Effector memory CD8-positive, alpha-beta T cell (primary cell): Measurements from ENCODE around the gene GCFC2.

Experiments
- ATAC-seq: fragments of 150-1000 bp; cut with Tn5 transposase; replicated peaks from 2 replicates; pipeline ENCODE4 v1.10.0; 2021; ENCODE audit warnings: mild to moderate bottlenecking, moderate library complexity
- DNase-seq, 3 experiments: peaks; one replicate each; pipeline ENCODE4 v3.0.0; 2021
- H3K27ac Mint-ChIP-seq, 2 donors: one replicate each; pipeline ENCODE4 v1.8.0; 2022; ENCODE audit warnings: mild to moderate bottlenecking in 2 of 2, mixed read lengths in 2 of 2, moderate library complexity in 2 of 2
- H3K27me3 Mint-ChIP-seq, 2 donors: one replicate each; pipeline ENCODE4 v1.8.0; 2022; ENCODE audit warnings: mixed read lengths in 2 of 2
- H3K36me3 Mint-ChIP-seq: one replicate; pipeline ENCODE4 v1.8.0; 2022; ENCODE audit warnings: mild to moderate bottlenecking, moderate library complexity, mixed read lengths; ENCODE audit not compliant: insufficient read depth
- H3K4me1 Mint-ChIP-seq, 2 donors: one replicate each; pipeline ENCODE4 v1.8.0; 2022; ENCODE audit warnings: low read depth in 2 of 2, mixed read lengths in 2 of 2
- H3K4me3 Mint-ChIP-seq, 2 donors: one replicate each; pipeline ENCODE4 v1.8.0; 2022; ENCODE audit warnings: mild to moderate bottlenecking in 2 of 2, mixed read lengths in 2 of 2, moderate library complexity in 2 of 2
- H3K9me3 Mint-ChIP-seq, 2 donors: one replicate each; pipeline ENCODE4 v1.8.0; 2022; ENCODE audit warnings: mixed read lengths in 2 of 2

Gene GCFC2

GRCh38 chr2:75667884-75668283 lies 42.8 kb downstream of the GCFC2 start:
- ATAC-seq (no peak), DNase-seq (no peak)
- Mint-ChIP-seq H3K27me3 (no peaks in the 10 kb centered on the region), H3K27ac (no peak overlapping the region), H3K36me3 (peaks cover 43% of the 10 kb centered on the region), H3K4me1 (no peaks in the 10 kb centered on the region), H3K4me3 (no peak overlapping the region), H3K9me3 (no peaks in the 10 kb centered on the region)

DNA sequence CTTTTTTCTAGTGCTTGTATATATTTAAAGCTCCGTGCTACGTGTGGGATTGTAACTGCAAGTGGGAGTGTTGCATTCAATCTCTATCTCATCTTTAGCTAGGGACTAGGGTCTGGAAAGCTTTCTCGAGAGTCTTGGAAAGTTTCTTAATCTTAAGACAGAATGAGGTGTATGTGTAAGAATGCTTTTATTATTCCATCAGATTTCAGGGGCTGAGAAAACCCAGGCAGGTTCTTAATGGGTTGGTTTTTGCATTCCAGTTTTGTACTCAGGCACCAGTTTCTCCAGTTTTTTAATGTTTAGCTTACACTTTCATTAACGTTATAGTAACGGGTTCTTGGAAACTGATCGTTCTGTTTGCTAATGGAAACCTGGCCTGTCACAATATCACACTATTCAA lies 43.8 kb downstream of the GCFC2 start:
- DNase-seq (no peak), ATAC-seq (no peak)
- Mint-ChIP-seq H3K4me3 (no peak overlapping the region), H3K27ac (no peak overlapping the region), H3K4me1 (no peaks in the 10 kb centered on the region), H3K36me3 (peaks cover 45% of the 10 kb centered on the region), H3K9me3 (no peaks in the 10 kb centered on the region), H3K27me3 (no peaks in the 10 kb centered on the region)

DNA sequence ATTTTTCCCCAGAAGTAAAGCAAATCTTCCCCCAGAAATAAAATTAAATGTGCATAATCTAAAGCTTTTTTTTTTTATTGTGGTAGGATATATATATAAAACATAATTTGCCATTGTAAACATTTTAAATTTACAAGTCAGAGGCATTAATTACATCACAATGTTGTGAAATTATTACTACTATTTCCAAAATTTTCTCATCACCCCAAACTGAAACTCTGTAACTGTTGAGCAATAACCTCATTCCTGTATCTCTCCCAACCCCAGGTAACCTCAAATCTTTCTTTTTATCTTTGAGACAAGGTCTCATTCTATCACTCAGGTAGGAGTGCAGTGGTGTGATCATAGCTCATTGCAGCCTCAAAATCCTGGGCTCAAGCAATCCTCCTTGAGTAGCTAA lies 52.9 kb downstream of the GCFC2 start:
- Mint-ChIP-seq H3K4me1 (peaks cover 2 to 24% of the 10 kb centered on the region in 2 donors), H3K27me3 (no peaks in the 10 kb centered on the region), H3K9me3 (peaks cover 3 to 8% of the 10 kb centered on the region in 2 donors), H3K27ac (no peak overlapping the region), H3K4me3 (no peak overlapping the region), H3K36me3 (peaks cover 47% of the 10 kb centered on the region)
- no peak for DNase-seq
- no peak for ATAC-seq

DNA sequence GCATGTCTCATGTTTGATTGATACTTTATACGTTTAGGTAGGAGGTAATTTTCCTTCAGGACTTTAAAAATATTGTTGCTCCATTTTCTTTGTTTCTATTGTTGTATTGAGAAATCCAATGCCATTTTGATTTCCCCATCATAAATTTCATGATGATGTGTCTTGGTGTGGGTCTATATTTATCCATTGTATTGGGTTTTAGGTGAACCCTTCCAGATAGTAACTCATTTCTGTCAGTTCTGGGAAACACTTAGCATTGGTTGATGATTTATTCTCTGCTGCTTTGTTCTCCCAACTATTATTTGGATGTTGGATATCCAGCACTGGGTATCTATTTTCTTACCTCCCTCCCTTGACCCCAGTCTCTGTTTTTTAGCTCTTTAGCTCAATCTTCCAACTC lies 54.2 kb downstream of the GCFC2 start:
- Mint-ChIP-seq H3K27ac (no peak overlapping the region), H3K36me3 (peaks cover 47% of the 10 kb centered on the region), H3K4me3 (no peak overlapping the region)

GRCh38 chr2:75655861-75656260 lies 54.9 kb downstream of the GCFC2 start:
- Mint-ChIP-seq H3K4me1 (peaks cover under 1 to 32% of the 10 kb centered on the region in 2 donors), H3K36me3 (peaks cover 47% of the 10 kb centered on the region), H3K9me3 (peaks cover 3 to 8% of the 10 kb centered on the region in 2 donors), H3K4me3 (no peak overlapping the region), H3K27ac (no peak overlapping the region), H3K27me3 (no peaks in the 10 kb centered on the region)
- ATAC-seq (no peak), DNase-seq (no peak)

More for the DNA sequence above, 54.2 kb downstream of the GCFC2 start:
- no peaks in the 10 kb centered on the region for H3K27me3 Mint-ChIP-seq
- H3K4me1 Mint-ChIP-seq: peaks cover 2 to 29% of the 10 kb centered on the region in 2 donors
- ATAC-seq (no peak), DNase-seq (no peak)
- H3K9me3 Mint-ChIP-seq: peaks cover 3 to 8% of the 10 kb centered on the region in 2 donors

GRCh38 chr2:75654012-75654411 lies 56.7 kb downstream of the GCFC2 start:
- H3K27me3 Mint-ChIP-seq: no peaks in the 10 kb centered on the region
- H3K27ac Mint-ChIP-seq: no peak overlapping the region
- H3K4me1 Mint-ChIP-seq: peaks cover 3 to 38% of the 10 kb centered on the region in 2 donors
- no peak for DNase-seq
- H3K36me3 Mint-ChIP-seq: peaks cover 56% of the 10 kb centered on the region
- peaks cover 0 to 8% of the 10 kb centered on the region in 2 donors for H3K9me3 Mint-ChIP-seq
- ATAC-seq: no peak
- H3K4me3 Mint-ChIP-seq: no peak overlapping the region

DNA sequence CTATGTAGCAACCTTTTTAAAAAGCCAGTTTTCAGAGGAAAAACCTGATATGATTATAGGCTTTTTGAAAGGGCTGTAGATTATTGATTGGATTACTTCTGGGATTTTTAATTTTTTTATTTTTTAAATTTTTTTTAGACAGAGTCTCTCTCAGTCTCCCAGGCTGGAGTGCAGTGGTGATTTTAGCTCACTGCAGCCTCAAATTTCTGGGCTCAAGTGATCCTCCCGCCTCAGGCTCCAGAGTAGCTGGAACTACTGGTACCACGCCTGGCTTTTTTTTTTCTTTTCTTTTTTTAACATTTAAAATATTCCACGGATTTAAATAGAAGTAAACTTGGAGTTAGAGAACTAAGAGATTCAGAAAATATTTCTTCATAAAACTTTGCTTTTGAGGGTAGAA lies 62.9 kb downstream of the GCFC2 start:
- H3K9me3 Mint-ChIP-seq: no peaks in the 10 kb centered on the region
- DNase-seq (no peak), ATAC-seq (no peak)
- H3K27me3 Mint-ChIP-seq: no peaks in the 10 kb centered on the region
- H3K4me3 Mint-ChIP-seq: peak overlapping the region; percentile 94 to 95
- H3K27ac Mint-ChIP-seq: peak overlapping the region; percentile 94
- H3K4me1 Mint-ChIP-seq: peaks cover 17 to 34% of the 10 kb centered on the region in 2 donors
- peaks cover 40% of the 10 kb centered on the region for H3K36me3 Mint-ChIP-seq

- H3K36me3 Mint-ChIP-seq: peaks cover 31% of the 10 kb centered on the region
- peak; percentile 96 for ATAC-seq
- peak within 1 kb of the TSS; percentile 94 to 95 for H3K4me3 Mint-ChIP-seq
- no peaks in the 10 kb centered on the region for H3K9me3 Mint-ChIP-seq
- no peaks in the 10 kb centered on the region for H3K27me3 Mint-ChIP-seq
- H3K27ac Mint-ChIP-seq: peak within 1 kb of the TSS; percentile 94
- peak; percentile 53 to 66 (median 58) for DNase-seq
- peaks cover 17 to 26% of the 10 kb centered on the region in 2 donors for H3K4me1 Mint-ChIP-seq
Measured at GRCh38 chr2:75646583-75647425, 63.9 kb downstream of the GCFC2 start, which contains the start of gene MRPL19. Gene MRPL19, plus strand, starts transcription at chr2:75646783. Its CDS starts 25 bp downstream, at chr2:75646808.

GRCh38 chr2:75646090-75646582 lies 64.6 kb downstream of the GCFC2 start:
- Mint-ChIP-seq H3K27me3 (no peaks in the 10 kb centered on the region), H3K4me1 (peaks cover 17 to 23% of the 10 kb centered on the region in 2 donors), H3K27ac (peak overlapping the region; percentile 94), H3K4me3 (peak overlapping the region; percentile 94 to 95), H3K36me3 (peaks cover 31% of the 10 kb centered on the region), H3K9me3 (no peaks in the 10 kb centered on the region)
- ATAC-seq: peak; percentile 1
- DNase-seq: no peak

DNA sequence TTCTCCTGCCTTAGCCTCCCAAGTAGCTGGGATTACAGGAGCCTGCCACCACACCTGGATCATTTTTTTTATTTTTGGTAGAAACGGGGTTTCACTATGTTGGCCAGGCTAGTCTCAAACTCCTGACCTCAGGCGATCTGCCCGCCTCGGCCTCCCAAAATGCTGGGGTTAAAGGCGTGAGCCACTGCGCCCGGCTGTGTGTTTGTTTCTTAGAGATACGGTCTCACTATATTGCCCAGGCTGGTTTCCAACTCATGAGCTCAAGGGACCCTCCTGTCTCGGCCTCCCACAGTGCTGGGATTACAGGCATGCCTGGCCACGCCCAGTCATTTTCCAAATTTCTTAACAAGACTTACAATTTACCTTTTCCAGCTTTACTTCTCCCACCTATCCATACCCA lies 65.1 kb downstream of the GCFC2 start:
- no peak for ATAC-seq
- H3K36me3 Mint-ChIP-seq: peaks cover 31% of the 10 kb centered on the region

GRCh38 chr2:75643980-75644379 lies 66.7 kb downstream of the GCFC2 start:
- Mint-ChIP-seq H3K4me1 (peaks cover 12 to 14% of the 10 kb centered on the region in 2 donors), H3K36me3 (peaks cover 21% of the 10 kb centered on the region), H3K27me3 (peaks cover 5 to 8% of the 10 kb centered on the region in 2 donors), H3K9me3 (no peaks in the 10 kb centered on the region), H3K27ac (no peak overlapping the region), H3K4me3 (no peak overlapping the region)
- ATAC-seq: no peak
- DNase-seq: no peak

More for the DNA sequence above, 65.1 kb downstream of the GCFC2 start:
- Mint-ChIP-seq H3K9me3 (no peaks in the 10 kb centered on the region), H3K27ac (peak overlapping the region in 1 of 2 donors; percentile 94), H3K27me3 (no peaks in the 10 kb centered on the region), H3K4me1 (peaks cover 17 to 21% of the 10 kb centered on the region in 2 donors), H3K4me3 (no peak overlapping the region)
- DNase-seq: no peak

DNA sequence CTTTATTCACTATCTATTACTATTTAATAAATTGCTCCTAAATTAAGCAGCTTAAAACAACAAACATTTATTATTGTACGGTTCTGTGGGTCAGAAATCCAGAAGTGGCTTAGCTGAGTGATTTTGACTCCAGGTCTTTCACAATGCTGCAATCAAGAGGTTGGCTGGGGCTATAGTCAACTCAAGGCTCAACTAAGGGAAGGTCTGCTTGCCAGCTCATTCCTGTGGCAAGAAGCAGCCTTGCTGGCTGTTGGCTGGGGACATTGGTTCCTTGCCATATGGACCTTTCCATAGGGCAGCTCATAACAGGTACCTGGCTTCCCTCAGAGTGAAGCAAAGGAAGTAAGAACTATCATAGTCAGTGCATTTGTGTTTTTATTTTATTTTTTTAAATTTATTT lies 69.1 kb downstream of the GCFC2 start:
- ATAC-seq: no peak
- Mint-ChIP-seq H3K4me3 (no peak overlapping the region), H3K27ac (no peak overlapping the region), H3K9me3 (no peaks in the 10 kb centered on the region), H3K4me1 (peaks cover 4 to 7% of the 10 kb centered on the region in 2 donors), H3K36me3 (peaks cover 6% of the 10 kb centered on the region), H3K27me3 (peaks cover 20 to 30% of the 10 kb centered on the region in 2 donors)
- no peak for DNase-seq

DNA sequence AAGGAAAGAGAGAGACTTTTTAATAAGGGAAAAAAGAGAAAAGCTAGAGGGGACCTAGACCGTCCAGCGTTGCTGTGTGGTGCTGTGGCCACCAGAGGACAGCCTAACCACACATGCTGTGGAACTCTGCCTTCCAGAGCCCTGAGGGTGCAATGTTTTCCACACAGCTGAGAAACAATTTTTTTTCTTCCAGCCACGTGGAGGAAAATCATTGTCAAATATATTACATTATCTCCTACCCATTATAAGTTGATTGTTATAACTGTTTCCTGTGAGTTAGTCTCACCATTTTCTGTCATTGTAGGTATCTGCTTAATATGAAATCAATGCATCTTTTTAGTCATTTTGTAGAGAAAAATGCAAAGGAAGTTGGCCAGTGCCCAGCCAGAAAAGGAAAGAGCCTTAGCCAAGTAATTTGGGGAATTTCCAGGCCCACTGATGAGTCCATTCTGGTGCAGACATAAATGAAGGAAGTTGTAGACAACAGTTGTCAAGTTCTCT lies 70.0 kb downstream of the GCFC2 start:
- Mint-ChIP-seq H3K9me3 (no peaks in the 10 kb centered on the region), H3K36me3 (no peaks in the 10 kb centered on the region), H3K27ac (no peak overlapping the region), H3K4me1 (no peaks in the 10 kb centered on the region), H3K27me3 (peaks cover 27 to 40% of the 10 kb centered on the region in 2 donors), H3K4me3 (no peak overlapping the region)
- ATAC-seq: peak; percentile 96
- DNase-seq: peak; percentile 21 to 40 (median 23)

DNA sequence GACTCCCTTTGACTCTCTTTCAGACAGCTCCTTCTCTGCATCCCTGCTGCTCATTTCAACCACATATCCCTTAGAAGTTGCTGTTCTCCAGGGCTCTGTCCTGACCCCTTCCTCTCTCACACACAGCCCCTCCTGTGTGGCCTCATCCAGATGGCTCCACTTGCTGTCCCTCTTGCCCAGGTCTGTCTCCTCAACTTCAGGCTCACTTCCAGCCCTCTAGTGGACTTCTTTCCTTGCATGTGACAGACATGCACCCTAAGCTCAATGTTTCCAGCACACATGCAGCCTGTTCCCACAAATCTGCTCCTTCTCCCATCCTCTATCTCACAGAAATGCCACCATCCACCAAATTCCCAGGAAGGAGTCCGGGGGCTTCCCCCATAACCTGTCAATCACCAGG lies 73.1 kb downstream of the GCFC2 start:
- Mint-ChIP-seq H3K27me3 (peaks cover 31 to 45% of the 10 kb centered on the region in 2 donors), H3K27ac (no peak overlapping the region), H3K4me1 (no peaks in the 10 kb centered on the region), H3K4me3 (no peak overlapping the region), H3K36me3 (no peaks in the 10 kb centered on the region), H3K9me3 (no peaks in the 10 kb centered on the region)
- no peak for ATAC-seq
- DNase-seq: no peak
